GM18909 (cell line): Measurements from ENCODE around the gene C11orf21.

Experiments used
- ATAC-seq: cut with Tn5 transposase; IDR thresholded peaks from one replicate; pipeline ENCODE4 v1.9.1; 2021; ENCODE audit warnings: mild to moderate bottlenecking; ENCODE audit not compliant: unreplicated experiment, poor library complexity

C11orf21 gene

DNA sequence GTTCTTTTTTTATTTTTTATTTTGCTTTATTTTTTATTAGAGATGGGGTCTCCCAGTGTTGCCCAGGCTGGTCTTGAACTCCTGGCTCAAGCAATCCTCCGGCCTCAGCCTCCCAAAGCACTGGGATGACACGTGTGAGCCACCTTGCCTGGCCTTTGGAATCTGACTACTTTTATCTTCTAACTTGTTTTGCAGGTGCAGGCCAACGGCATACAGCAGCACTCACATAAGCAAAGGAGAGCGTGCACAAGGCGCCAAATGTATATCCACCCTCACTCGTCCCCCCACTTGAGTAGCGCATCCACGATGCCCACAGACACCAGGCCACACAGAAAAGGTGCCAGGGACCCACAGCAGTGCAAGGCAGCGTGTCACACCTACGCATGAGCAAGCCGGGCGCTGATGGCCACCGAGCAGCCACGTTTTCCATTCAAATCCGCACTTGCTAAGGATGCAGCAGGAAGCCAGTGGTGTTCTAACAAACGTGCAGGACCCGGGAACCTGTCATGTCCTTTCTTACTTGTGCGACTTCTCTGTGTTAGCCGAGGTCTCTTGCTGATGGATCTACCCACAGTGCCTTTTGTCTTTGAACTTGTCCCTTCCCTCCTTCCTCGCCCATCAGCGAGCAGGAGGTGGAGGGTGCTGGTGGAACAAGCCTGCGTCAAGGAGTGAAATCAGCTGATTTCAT lies 37.2 kb downstream of the C11orf21 start:
- ATAC-seq, result no peak

DNA sequence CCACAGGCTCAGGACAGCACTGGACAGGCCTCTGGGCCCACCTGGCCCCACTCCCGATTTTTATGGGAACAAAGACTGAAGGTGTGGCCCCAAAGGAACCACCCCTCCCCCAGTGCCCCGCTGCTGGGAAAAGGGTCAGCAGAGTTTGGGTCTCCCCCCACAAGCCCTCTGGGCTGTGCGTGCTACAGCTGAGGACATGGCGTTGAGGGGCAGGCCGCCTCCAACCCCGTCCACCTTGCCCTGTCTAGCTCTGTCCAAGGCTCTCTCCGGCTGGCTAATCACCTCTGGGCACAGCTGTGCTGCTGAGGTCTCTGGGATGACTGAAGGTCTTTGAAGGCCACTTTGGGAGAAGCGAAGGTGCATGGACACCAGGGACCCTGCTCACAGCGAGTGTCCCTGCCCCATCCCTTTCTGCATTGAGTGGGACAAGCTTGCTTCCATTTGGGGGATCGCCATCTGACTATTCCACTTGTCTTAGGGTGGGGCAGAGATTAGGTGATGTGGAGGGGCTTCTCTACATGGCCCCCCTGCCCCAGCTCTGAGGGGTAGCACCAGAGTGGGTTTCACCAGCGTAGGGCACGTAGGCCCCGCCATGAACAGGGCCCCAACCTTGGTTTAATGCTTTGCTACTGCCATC lies 37.9 kb downstream of the C11orf21 start:
- ATAC-seq, result no peak

DNA sequence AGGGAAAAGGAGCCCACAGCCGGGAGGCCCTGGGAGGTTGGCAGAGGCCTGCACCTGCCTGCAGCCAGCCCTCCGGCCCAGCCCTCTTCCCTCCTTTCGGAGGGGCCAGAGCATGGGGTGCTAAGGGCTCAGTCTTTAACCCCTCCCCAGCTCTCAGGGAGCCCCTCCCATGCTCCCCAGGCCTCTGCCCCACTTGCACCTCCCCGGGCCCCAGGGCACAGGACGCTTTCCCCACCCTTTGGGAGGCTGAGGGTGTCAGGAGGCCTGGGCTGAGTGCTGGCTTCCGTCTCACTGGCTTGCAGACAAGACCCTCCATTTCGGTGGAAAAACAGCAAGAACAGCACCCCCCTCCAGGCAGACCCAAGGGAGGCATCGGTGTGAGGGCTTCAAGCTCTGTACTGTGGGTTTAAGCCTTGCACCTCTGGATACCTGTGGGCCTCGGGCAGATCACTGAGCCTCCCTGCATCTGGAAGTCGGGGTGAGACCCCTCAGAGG lies 38.6 kb downstream of the C11orf21 start:
- ATAC-seq, result no peak

DNA sequence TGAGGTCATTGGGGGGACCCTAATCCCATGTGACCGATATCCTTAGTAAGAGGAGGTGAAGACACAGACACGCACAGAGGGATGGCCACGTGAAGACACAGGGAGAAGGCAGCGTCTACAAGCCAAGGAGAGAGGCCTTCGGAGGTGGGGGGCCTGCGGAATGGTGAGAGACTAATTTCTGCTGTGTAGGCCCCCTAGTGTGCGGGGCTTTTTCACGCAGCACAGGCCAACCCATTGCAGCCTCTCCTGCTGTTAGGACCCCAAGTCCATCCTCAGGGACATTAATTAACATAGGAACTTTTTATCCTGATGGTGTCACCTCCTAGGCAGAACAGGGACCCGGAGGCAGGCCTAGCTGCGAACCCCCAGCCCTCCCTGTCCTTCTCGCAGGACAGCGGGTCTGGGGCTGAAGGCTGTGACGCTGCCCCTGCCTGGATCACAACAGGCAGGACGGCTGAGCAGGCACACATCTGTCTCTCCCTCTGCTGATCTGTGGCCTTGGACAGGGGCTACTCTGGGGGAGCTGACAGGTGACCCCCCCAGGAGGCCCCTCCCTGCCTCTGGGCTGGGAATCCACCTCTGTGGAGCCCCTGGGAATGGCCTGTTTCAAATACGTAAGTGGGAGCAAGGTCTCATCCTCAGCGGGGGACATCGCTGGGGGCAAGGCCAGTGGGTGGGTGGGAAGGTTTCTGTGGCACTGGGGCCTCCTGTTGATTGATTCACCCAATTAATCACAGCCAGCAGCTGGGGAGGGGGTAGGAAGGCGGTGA lies 39.2 kb downstream of the C11orf21 start:
- ATAC-seq, result no peak

DNA sequence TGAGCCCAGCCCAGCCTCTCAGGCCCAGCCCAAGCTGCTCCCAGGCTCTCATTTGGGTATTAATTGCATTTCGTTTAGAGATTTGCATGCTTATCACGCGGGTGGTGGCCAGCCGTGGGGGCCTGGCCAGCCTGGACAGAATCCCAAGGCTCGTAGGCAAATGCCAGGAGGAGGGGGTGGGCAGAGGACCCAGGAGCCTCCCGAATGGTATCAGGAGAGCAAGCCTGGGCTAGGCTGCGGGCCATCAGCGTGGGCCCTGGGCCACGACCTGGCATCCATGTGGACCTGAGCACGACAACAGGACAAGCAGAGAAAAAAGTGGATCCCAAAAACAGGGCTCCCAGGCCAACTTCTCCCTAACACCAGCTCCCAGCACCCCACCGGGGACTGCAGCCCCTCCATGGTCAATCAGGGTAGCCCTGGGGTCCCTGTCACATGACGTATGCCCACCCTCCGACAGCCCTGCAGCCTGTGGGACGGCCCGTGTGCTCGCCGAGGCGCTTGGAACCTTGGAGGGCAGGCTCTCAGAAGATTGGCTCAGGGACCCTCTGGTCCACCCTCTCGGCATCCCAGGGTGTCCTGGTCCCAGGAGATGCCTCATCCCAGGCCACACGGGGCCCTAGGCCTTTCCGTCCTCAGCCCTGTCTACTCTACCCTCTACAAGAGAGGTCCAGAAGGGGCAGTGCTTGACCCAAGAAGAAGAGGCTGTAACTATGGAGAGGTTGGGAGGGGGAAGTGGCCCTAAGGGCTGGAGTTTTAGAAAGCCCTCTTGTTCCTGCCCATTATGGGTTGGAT lies 40.1 kb downstream of the C11orf21 start:
- no peak for ATAC-seq

DNA sequence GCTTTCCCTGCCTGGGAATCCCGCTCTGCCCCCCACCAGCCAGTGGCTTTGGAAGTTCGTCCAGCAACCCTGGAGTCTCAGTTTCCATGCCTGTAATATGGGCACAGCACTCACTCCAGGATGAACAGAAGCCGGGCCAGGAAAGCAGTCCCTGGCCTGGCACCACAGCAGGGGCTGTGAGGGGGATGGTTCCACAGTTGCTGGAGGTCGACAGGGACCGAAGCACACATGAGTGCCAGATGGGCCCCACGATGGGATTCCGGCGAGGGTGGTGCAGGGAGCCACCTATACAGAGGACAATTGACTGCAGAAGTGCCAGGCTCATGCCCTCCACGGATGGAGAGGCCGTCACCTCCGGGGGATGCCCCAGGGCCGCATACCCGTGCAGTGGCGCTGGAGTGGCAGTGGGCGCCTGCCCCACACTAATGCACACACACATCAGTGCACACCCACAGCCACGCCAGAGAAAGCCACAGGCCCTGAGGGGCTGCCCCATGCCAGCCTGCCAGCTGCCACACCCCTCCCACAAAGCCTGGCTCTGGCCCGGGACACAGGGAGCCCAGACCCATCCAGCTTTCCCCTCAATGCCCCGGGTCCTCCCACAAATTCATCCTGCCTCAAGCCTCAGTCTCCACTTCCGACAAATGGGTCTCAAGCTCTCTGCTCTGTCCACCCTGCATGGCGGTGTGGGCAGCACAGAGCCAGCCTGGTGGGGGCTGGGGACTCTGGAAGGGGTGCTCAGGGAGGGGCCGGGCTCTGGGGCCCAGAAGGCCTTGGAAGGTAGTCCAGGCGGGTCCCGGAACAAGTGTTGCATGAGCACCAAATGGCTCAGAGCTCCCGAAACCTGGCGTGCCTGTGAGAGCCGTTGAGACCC lies 41.0 kb downstream of the C11orf21 start:
- no peak for ATAC-seq

DNA sequence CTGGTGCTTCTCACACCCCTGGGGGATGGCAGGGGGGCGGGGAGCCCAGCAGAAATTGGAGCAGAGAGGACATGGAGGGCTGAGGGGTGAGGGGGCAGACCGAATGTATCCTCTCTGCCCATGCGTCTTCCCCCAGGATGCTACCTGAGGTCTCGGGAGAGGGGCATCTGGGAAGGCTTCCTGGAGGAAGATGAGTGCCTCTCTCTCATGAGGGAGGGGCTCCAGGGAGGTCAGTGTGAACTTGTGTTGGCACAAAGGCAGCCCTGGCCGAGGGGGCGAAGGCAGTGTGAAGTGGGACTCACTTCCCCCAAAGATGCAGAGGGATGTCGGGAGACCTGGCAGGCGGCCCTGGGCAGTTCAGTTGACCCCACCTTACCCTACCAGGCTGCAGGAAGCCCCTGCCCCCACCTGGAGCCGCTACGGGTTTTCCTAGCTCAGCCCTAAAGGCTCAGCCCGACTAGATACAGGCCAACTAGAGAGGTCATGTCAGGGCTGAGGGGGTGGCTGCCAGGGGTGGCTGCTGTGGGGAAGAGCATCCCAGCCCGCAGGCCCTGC lies 41.7 kb downstream of the C11orf21 start:
- no peak for ATAC-seq

DNA sequence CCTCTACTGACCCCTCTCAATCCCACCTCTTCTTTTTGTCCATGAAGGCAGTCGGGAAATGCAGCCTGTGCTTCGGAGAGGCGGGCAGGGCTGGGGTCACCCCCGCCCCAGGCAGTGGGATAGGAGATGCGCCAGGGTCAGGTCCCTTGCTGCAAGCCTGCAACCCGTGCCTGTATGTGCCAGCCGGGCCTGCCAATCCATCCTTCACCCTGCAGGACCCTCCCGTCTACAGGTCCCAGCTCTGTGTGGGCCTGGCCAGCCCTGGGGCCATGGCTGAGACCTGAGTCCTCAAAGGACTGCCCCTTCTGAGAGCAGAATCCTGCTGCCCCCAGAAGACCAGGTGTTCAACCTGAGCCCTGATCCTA lies 42.3 kb downstream of the C11orf21 start:
- no peak for ATAC-seq

DNA sequence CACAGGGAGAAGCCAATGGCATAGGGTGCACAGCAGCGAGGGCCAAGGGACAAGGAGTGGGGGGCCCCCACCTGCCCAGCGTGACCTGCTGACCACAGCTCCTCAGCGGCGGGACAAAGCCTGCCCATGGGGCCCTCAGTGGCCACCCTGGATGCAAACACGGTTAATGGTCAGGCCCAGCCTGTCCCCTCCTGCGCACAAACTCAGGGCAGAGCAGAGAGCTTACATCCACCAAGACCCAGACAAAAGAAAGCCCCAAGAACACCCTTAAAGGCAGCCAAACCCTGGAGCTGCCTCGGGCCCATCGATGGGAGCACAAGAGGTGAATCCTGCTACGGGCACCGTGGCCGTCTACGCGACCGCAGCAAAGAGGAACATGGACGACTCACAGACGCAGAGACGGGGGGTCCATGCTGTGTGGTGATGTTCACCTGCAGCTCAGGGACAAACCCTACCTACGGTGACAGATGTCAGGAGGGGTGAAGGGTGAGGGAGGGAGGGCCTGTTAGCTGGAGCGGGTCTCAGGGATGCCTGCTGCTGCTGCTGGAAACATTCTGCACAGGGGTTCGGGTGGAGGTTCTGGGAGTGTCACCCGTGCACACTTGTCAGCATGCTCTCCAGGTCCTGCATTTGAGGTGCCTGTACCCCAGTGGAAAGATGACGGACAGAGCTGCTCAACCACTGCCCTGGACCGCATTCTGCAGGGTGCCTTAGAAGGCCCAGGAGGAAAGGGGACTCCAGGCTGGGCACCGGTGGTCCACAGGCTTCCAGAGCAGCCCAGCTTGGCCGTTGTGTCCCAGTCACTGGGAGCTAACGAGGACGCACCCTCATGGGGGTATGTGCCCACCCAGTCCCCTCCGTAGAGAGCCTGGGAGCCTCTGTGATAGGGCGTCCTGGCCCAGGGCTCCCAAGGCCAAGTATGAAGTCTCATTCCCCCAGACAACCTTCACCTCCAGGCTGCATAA lies 42.9 kb downstream of the C11orf21 start:
- no peak for ATAC-seq

DNA sequence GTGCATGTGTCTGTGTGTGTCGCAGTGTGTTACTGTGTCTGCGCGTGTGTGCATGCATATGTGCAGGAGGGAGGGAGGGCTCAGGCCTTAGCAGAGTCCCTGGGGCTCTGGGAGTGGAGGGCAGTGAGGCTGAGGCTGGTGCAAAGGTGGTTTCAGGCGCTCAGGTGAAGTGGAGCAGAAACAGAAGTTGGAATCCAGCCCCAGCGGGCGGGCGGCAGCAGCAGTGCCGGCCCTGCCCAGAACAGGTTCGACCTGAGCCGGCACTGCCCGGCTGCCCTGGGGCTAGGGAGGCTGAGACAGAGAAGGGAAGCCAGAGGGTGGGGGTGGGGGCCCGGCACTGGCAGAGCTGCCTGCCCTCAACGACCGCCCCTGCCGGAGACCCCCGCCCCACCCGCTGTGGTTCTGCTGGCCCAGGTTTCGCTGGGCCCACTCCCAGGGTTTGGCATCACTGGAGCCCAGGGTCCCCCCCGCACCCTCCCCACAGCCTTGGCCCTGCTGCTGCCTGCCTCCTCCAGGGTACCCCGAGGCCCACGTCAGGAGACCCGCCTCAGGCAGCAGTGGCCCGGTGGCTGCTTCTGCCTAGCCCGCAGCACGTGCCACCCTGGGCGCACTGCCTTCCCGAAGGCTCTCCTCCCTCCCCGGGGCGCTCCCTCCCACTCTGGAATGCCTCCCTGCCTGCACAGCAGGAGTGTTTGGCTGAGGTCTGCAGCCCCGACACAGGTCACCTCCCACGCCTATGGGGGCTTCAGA lies 44.6 kb downstream of the C11orf21 start:
- ATAC-seq, result no peak

DNA sequence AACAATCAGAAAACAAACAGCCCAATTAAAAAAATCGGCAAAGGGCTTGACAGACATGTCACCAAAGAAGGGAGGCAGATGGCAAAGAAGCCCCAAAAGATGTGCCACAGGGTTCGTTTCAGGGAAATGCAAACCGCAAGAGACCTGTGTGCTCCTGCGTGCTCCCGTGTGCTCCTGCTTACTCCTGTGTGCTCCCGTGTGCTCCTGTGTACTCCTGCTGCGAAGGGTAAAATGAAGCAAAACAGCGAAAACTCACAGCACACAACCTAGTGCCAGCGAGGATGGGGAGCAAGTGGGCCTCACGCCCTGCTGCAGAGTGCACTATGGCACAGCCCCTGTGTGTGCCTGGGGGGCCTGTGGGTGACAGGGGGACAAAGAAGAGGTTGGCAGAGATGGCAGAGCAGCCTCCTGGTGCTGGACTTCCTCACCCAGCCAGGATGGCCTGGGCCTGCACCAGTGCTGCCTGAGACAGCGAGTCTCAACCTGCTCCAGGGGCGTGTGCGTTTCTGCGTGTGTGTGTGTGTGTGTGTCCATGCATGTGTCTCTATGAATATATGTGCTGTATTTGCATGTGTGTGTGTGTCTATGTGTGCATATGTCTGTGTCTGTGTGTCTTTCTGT lies 45.3 kb downstream of the C11orf21 start:
- ATAC-seq, result no peak

DNA sequence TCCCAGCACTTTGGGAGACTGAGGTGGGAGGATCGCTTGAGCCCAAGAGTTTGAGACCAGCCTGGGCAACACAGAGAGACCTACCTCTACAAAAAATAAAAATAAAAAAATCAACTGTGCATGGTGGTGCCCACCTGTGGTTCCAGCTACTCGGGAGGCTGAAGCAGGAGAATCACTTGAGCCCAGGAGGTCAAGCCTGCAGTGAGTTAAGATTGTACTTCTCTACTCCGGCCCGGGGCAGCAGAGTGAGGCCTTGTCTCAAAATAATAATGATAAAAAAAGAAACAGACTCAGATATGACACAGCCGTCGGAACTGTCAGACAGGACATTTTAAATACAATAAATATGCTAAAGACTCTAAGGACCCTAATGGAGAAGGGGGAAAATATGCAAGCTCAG lies 49.7 kb downstream of the C11orf21 start:
- ATAC-seq, result no peak

DNA sequence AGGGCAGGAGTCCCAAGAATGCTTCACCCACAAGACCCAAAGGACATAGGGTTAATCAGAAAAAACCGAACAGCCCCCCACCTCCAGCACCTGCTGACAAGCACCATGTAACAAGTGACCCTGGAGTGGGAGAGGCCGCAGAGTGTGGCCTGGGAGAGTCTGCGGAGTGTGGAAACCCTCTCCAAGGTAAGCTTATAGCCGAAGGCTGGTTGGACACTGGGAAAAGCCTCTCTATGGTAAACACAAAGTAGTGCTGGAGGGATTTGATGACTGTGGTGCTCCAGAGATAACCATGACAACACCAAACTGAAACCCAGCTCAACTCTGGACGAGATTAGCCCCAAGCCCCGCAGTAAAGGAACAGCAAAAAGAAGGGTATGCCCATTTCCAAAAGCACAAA lies 50.6 kb downstream of the C11orf21 start:
- no peak for ATAC-seq

DNA sequence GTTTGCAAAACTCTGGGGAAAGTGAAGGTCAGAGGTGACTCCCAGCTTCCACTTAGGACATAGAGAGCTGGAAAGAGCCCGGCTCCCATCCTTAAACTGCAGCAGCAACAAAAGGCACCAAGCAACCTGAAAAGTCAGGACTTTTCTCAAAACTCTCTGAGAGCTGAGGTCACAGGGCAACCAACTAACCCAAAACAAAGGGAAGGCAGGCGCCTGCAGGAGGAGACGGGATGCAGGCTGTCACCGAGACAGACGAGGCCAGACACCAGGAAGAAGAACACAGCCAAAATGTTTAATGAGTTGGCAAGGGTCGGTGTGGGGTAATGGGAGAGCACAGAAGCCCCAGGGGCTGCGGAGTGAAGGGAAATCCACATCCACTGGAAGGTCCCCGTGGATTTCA lies 51.2 kb downstream of the C11orf21 start:
- ATAC-seq, result no peak

DNA sequence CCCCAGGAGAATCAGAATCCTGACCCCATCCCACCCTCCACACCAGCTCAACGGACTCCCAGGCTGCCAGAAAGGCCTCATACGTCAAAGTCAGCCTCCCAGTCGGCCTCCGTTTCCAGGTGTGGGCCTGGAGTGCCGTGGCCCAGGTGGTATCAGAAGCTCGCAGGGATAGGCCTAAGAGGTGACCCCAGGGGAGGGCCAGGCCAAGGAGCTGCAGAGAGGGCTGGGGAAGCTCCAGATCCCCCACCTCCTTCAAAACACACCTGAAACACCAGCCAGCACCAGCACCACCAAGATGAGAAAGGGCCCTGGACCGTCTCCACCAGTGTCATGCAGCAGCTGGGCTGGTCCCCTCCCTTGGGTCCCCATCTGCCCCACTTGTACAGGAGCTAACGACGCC lies 51.7 kb downstream of the C11orf21 start:
- ATAC-seq, result no peak

DNA sequence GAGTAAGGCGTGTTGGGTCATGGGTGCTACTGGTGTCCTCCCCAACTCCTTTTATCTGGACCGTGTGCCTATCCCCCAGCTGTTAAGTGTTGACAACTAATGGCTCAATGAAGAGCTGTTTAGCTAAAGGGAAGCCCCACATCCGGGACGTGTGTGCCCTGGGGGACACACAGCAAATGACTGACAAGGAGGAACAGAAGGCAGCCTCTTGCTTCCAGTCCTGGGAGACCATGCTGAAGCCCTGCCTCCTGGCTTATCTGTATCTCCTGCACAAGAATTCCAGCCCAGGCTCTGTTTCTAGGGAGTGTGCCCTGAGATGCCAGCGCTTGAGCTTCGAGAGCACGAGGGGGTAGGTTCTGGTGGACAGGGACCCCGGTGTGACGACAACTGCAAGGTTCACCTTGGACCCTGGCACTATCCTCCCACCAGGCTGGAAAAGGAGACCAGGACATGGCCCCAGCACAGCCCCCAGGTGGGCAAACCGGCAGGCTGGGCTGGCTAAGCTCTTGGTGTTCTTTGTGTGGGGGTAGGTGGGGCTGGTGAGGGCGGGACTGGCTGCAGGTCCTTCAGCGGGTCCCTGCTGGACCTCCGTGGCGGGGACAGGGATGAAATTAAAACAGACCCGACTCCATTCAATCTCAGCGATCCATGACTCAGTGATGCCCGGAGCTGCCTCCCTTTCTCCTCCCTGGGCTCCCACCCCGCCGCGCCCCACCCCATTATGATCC lies 52.4 kb downstream of the C11orf21 start:
- no peak for ATAC-seq

DNA sequence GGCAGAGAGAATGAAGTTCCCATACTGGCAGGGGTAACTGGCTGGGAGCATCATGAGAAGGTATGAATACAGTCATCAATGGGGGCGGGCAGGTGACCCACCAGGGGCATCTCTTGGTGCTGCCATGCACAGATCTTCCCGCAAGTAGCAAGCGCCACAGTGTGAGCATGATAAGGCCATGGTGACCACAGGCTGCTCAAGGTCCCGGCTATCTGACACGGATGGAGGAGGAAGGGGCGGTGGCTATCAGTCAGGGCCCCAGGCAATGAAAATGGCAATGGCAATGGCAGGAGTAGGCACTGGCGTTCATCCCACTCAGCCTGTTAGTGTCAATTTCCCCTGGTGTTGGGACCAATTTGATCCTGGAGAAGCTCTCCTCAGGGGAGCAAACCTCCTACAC lies 53.0 kb downstream of the C11orf21 start:
- no peak for ATAC-seq
